GM10248 (cell line): ENCODE measurements around the gene PWWP2A.

Experiments
- CTCF ChIA-PET: fragments of 300-600 bp; sonication (Branson Sonifier 250); formaldehyde crosslinking; extraction: SDS; loops from one replicate; lab custom pipeline; 2021; ENCODE audit warnings: antibody characterized with exemption; lab: Yijun Ruan, JAX
- POLR2A ChIA-PET: fragments of 350-650 bp; sonication (Branson Sonifier 250); formaldehyde crosslinking; extraction: SDS; loops from one replicate; lab custom pipeline; 2020; ENCODE audit warnings: antibody characterized with exemption; lab: Yijun Ruan, JAX
- DNase-seq: peaks from one replicate; pipeline ENCODE4 v3.0.0; 2012; ENCODE audit errors: extremely low spot score
- CTCF ChIP-seq: IDR thresholded peaks from 2 replicates; pipeline ENCODE4 v1.5.1; 2012; ENCODE audit warnings: mild to moderate bottlenecking, low read depth; ENCODE audit errors: extremely low read depth, missing control alignments, control extremely low read depth

Gene PWWP2A

GRCh38 chr5:160083501-160083900, 35.7 kb downstream of the PWWP2A start:
- no peak for TF ChIP-seq CTCF
- DNase-seq, result no peak
- POLR2A ChIA-PET, result no interaction called here

GRCh38 chr5:160082614-160083500, 36.4 kb downstream of the PWWP2A start:
- no peak for DNase-seq
- ChIA-PET CTCF (interaction anchor here (0.6 to 2.7 kb wide), 5 partner anchors 10 to 262 kb away, joined by 3 to 14 read pairs (median 4); no protein-coding TSS in a partner anchor), POLR2A (no interaction called here)
- no peak for TF ChIP-seq CTCF

More at GRCh38 chr5:160083501-160083900, 35.7 kb downstream of the PWWP2A start:
- CTCF ChIA-PET, result interaction anchor here (1.3 to 2.7 kb wide), 4 partner anchors 10 to 262 kb away, joined by 3 to 14 read pairs (median 5); no protein-coding TSS in a partner anchor

DNA sequence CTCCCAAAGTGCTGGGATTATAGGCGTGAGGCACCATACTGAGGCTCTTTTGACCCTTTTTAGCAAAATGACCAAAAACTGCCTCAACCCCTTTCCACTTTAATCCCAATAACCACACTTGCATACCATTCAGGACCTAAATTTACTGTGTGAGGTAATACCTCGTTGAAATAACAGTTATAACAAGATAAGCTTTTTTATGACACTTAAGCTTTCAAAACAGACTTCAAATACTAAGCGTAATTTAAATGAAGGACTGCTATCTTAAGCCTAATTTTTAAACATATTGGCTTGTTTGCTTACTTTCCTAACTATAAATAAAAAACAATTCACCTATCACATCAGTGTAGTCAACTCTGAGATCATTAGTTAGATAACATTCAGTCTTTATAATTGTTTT, 37.8 kb downstream of the PWWP2A start:
- ChIA-PET CTCF (interaction anchor here (0.6 to 2.8 kb wide), 24 partner anchors 9 to 318 kb away, joined by 3 to 21 read pairs (median 4); partner anchors contain the start of gene FAM200C), POLR2A (no interaction called here)

GRCh38 chr5:160079753-160080152, 39.5 kb downstream of the PWWP2A start:
- POLR2A ChIA-PET, result no interaction called here
- DNase-seq, result no peak
- CTCF ChIA-PET, result interaction anchor here (0.6 to 2.8 kb wide), 9 partner anchors 9 to 266 kb away, joined by 3 to 21 read pairs (median 5); no protein-coding TSS in a partner anchor
- no peak for TF ChIP-seq CTCF

More for the DNA sequence above, 37.8 kb downstream of the PWWP2A start:
- no peak for DNase-seq
- TF ChIP-seq CTCF, result no peak

GRCh38 chr5:160076997-160077396, 42.3 kb downstream of the PWWP2A start:
- DNase-seq, result no peak
- POLR2A ChIA-PET, result no interaction called here
- TF ChIP-seq CTCF, result no peak
- CTCF ChIA-PET, result interaction anchor here (1.8 kb wide), 1 partner anchor 56 kb away, joined by 4 read pairs; no protein-coding TSS in a partner anchor

DNA sequence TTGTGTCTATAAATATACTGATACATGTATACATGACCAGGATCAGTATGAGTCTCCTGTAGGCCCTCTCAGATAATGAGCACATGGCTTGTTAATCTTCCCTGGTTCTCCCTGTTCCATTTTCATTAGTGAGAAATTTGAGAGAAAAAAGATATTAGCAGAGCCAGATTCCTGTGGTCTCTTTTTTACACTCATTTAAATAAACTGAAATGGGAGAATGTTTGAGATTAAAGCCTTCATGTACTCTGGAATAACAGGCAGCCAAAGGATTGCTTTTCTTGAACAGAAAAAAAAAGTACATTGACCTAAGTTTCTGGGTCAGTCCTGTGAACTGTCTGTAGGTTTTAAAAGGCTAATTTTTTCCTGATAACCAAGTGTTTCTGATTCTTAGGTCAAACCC, 44.2 kb downstream of the PWWP2A start:
- ChIA-PET POLR2A (no interaction called here), CTCF (no interaction called here)
- DNase-seq, result no peak
- TF ChIP-seq CTCF, result no peak
